Psoas muscle (tissue), 8 donors: ENCODE measurements around the gene EML3. TPM values are rescaled to one million over a fixed set of nuclear protein-coding genes. Genes with fewer than 3 reads are reported as not detected.
A peak's percentile ranks its signal among the peaks of the same experiment; 100 is the strongest.
"Not testable (repeated sequence)": the region's sequence is repeated elsewhere in the genome, so short reads cannot be mapped to it uniquely, and the experiment has no call there.

Source experiments
- ATAC-seq, 4 donors: fragments of 200-7000 bp; cut with Tn5 transposase; one replicate each; pipeline ENCODE4 v1.9.1; 2020; ENCODE audit warnings: moderate library complexity in 3 of 4, mild to moderate bottlenecking in 2 of 4
- DNase-seq, 2 donors: peaks; one replicate each; pipeline ENCODE4 v3.0.0-alpha.2; 2020
- H3K27ac ChIP-seq: fragments of 200-600 bp; one replicate; pipeline ENCODE4 v1.8.0; 2022
- H3K27me3 ChIP-seq, 3 donors: fragments of 200-600 bp in 1 of 3; one replicate each; pipeline versions ENCODE4 v1.6.1 to v1.8.0; 2013 to 2022; ENCODE audit warnings: low read length in 2 of 3, mild to moderate bottlenecking in 2 of 3, moderate library complexity in 1 of 3; ENCODE audit not compliant: insufficient read depth in 3 of 3
- H3K36me3 ChIP-seq, 2 donors: fragments of 200-600 bp in 1 of 2; one replicate each; pipeline versions ENCODE4 v1.6.1 to v1.8.0; 2013 to 2022; ENCODE audit warnings: low read depth in 1 of 2, mild to moderate bottlenecking in 1 of 2, moderate library complexity in 1 of 2; ENCODE audit not compliant: insufficient read depth in 1 of 2
- H3K4me1 ChIP-seq: fragments of 200-600 bp; one replicate; pipeline ENCODE4 v1.8.0; 2022
- H3K4me3 ChIP-seq: fragments of 200-600 bp; one replicate; pipeline ENCODE4 v1.8.0; 2022; ENCODE audit warnings: mild to moderate bottlenecking
- H3K9me3 ChIP-seq: fragments of 200-600 bp; one replicate; pipeline ENCODE4 v1.8.0; 2022
- CTCF ChIP-seq: fragments of 200-600 bp; IDR thresholded peaks from one replicate; pipeline ENCODE4 v1.8.0; 2022; ENCODE audit warnings: antibody characterized with exemption
- WGBS, 3 donors: extraction: QIAGEN DNeasy Blood & Tissue Kit; methylation state at CpG; one replicate each; pipeline versions ENCODE4 v1.1.6 to v1.1.7; 2013; 5-methylcytosine and 5-hydroxymethylcytosine counted together
- intact Hi-C, 2 donors: fragments of 100-400 bp; cut with DNase I; formaldehyde crosslinking; loops; one replicate each; pipeline versions ENCODE4 v1.11.0 to v1.14.2; 2022
- polyA plus RNA-seq, 3 donors: library from polyadenylated mRNA; stranded (reverse); fragments of 200-250 nt; gene quantifications; one replicate each; pipeline ENCODE4 v1.2.3, GENCODE V29; 2013
- total RNA-seq, 4 donors: library from RNA; stranded (reverse); fragmentation: NEBNext Ultra II Directional in 2 of 4; extraction: Animal tissue kit (Norgen Biotek cat#: 25700) in 2 of 4; gene quantifications; one replicate each; pipeline versions ENCODE4 v1.2.1 to v1.2.4, GENCODE V29; 2021 to 2023
- donor health status: healthy with polysubstance abuse.
- donor health status: DM: no; HTN: no; CAD: no; lungs with moderate emphysema.
- donor health status: Bipolar disorder and iron deficiency.
- donor health status: healthy.
- donor health status: DM: yes; HTN: yes; CAD: no.
- donor health status: DM: no; HTN: no; CAD: no.
- donor health status: DM: no; HTN: no; CAD: no.
- donor health status: DM: yes; HTN: yes; CAD: no.

The EML3 gene
- total and polyA plus RNA-seq, 7 donors: 7.4 to 19.5 (median 14.1) TPM

- Histone ChIP-seq H3K27ac (peak overlapping the region; percentile 92), H3K36me3 (peaks cover 5 to 73% of the 10 kb centered on the region in 2 donors), H3K27me3 (no peaks in the 10 kb centered on the region), H3K4me3 (peak overlapping the region; percentile 90), H3K4me1 (peaks cover 56% of the 10 kb centered on the region), H3K9me3 (no peaks in the 10 kb centered on the region)
- TF ChIP-seq CTCF: no peak
- WGBS, 3 donors: 62 to 72% (median 64%) methylated on average over 12 of the region's 12 CpGs
- intact Hi-C loops: loop anchor here in 1 of 2 donors (10.0 kb wide), 1 partner anchor 282 kb away; no protein-coding TSS in a partner anchor
- ATAC-seq: no peak
- DNase-seq: peak in 1 of 2 donors; percentile 32
Observed at GRCh38 chr11:62572431-62572830, 40.1 kb downstream of the EML3 start.

- ATAC-seq, H3K27me3 ChIP-seq, H3K9me3 ChIP-seq: not testable (repeated sequence)
- H3K4me1 ChIP-seq: peaks cover 60% of the 10 kb centered on the region
- H3K36me3 ChIP-seq: peaks cover 12 to 73% of the 10 kb centered on the region in 2 donors
- H3K4me3 ChIP-seq: peak overlapping the region; percentile 90
- peak in 1 of 2 donors; percentile 15 for DNase-seq
- intact Hi-C loops: loop anchor here in 1 of 2 donors (10.0 kb wide), 1 partner anchor 283 kb away; no protein-coding TSS in a partner anchor
- peak overlapping the region; percentile 92 for H3K27ac ChIP-seq
- WGBS, 3 donors: 49 to 64% (median 61%) methylated on average over 5 of the region's 5 CpGs
Observed at GRCh38 chr11:62571493-62571892, 41.1 kb downstream of the EML3 start.

DNA sequence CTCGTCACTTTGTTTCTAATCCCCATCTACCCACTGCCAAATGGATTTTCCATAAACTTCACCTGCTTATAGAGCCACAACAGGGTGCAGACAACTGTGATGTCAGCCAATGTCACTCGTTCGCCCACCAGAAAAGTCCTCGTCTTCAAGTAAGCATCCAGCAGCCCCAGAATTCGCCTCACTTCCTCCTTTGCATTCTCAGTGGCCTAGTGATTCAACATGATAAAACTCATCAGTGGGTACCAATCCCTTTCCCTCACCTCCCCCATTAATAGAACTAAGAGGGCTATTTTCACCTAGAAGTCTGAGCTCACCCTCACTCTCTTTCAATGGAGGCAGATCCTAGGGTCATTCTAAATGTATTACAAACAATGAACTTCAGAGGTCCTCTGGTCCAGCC, 41.7 kb downstream of the EML3 start:
- H3K4me1 ChIP-seq: peaks cover 60% of the 10 kb centered on the region
- WGBS, 3 donors: 52 to 66% (median 53%) methylated on average over 4 to 5 of the region's 5 CpGs
- H3K27me3 ChIP-seq, H3K4me3 ChIP-seq, ATAC-seq, DNase-seq, H3K9me3 ChIP-seq: not testable (repeated sequence)
- peak overlapping the region; percentile 36 for H3K27ac ChIP-seq
- peaks cover 16 to 73% of the 10 kb centered on the region in 2 donors for H3K36me3 ChIP-seq
- intact Hi-C loops: loop anchor here in 1 of 2 donors (10.0 kb wide), 1 partner anchor 284 kb away; no protein-coding TSS in a partner anchor

DNA sequence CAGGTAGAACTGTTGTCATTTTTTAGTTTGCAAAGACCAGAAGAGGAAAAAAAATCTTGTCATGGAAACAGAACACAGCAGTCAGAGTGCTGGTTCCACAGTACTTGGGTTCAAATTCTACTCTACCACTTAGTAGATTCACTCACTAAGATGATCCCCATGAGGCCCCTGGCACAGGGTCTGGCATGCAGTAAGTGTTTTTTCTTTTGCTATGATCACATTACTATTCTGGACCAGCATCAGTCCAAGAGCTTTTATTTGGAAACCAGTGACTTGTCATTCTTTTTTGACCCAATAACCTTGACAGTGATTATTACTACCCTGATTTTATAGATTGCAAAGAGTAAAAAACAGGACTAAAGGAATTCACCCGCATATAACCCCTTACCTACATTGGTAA, 43.0 kb downstream of the EML3 start:
- DNase-seq: peak in 1 of 2 donors; percentile 70
- peak overlapping the region; percentile 75 for H3K27ac ChIP-seq
- H3K36me3 ChIP-seq: peaks cover 17 to 82% of the 10 kb centered on the region in 2 donors
- H3K4me3 ChIP-seq: peak overlapping the region; percentile 23
- WGBS, 3 donors: 56 to 80% (median 67%) methylated on average over 1 of the region's 1 CpG
- peak in 3 of 4 donors; percentile 21 to 53 (median 24) for ATAC-seq
- intact Hi-C loops: loop anchor here in 1 of 2 donors (10.0 kb wide), 1 partner anchor 285 kb away; no protein-coding TSS in a partner anchor
- peaks cover 47% of the 10 kb centered on the region for H3K4me1 ChIP-seq
- TF ChIP-seq CTCF: no peak
- H3K27me3 ChIP-seq: no peaks in the 10 kb centered on the region
- no peaks in the 10 kb centered on the region for H3K9me3 ChIP-seq

GRCh38 chr11:62567018-62567633, 45.4 kb downstream of the EML3 start:
- 76 to 88% (median 79%) methylated on average over 8 of the region's 8 CpGs for WGBS, 3 donors
- no peak for TF ChIP-seq CTCF
- intact Hi-C loops: no loop called here

More at GRCh38 chr11:62567018-62567633, 45.4 kb downstream of the EML3 start:
- H3K4me1 ChIP-seq: peaks cover 38% of the 10 kb centered on the region
- no peak overlapping the region for H3K4me3 ChIP-seq
- H3K9me3 ChIP-seq: no peaks in the 10 kb centered on the region
- peaks cover 19 to 100% of the 10 kb centered on the region in 2 donors for H3K36me3 ChIP-seq
- DNase-seq: peak in 1 of 2 donors; percentile 9
- ATAC-seq: no peak
- no peak overlapping the region for H3K27ac ChIP-seq
- H3K27me3 ChIP-seq: no peaks in the 10 kb centered on the region
